Peyer's patch (tissue), 4 donors: ENCODE results near the gene PTBP1. TPM values are rescaled to one million over a fixed set of nuclear protein-coding genes. Genes with fewer than 3 reads are reported as not detected.
A peak's percentile ranks its signal among the peaks of the same experiment; 100 is the strongest.

ENCODE experiments used
- DNase-seq, 3 donors: peaks; one replicate each; pipeline ENCODE4 v3.0.0-alpha.2; 2017 to 2019
- H3K27ac ChIP-seq, 4 donors: fragments of 200-600 bp; sonication (generic); one replicate each; pipeline ENCODE4 v1.5.1; 2016 to 2019
- H3K27me3 ChIP-seq, 2 donors: fragments of 200-600 bp; sonication (generic); one replicate each; pipeline ENCODE4 v1.5.1; 2019
- H3K36me3 ChIP-seq, 3 donors: fragments of 200-600 bp; sonication (generic); one replicate each; pipeline ENCODE4 v1.5.1; 2016 to 2019
- H3K4me1 ChIP-seq, 4 donors: fragments of 200-600 bp; sonication (generic); one replicate each; pipeline ENCODE4 v1.5.1; 2016 to 2019
- H3K4me3 ChIP-seq, 4 donors: fragments of 200-600 bp; sonication (generic); 1 replicate in 3 of 4; 2 replicates in 1 of 4; pipeline ENCODE4 v1.5.1; 2016 to 2019; ENCODE audit warnings: mild to moderate bottlenecking in 1 of 4
- H3K9me3 ChIP-seq, 4 donors: fragments of 200-600 bp; sonication (generic); one replicate each; pipeline ENCODE4 v1.5.1; 2016 to 2019; ENCODE audit warnings: mild to moderate bottlenecking in 1 of 4
- POLR2A ChIP-seq, 2 donors: fragments of 450-650 bp; IDR thresholded peaks; one replicate each; pipeline ENCODE4 v1.5.1; 2017; ENCODE audit warnings: antibody characterized with exemption in 2 of 2, mild to moderate bottlenecking in 2 of 2, moderate library complexity in 2 of 2
- total RNA-seq, 4 donors: library from RNA; depleted of rRNA; stranded (reverse); fragments of >200 nt; gene quantifications; one replicate each; pipeline ENCODE4 v1.1.0, GENCODE V29; 2016
- TF ChIP-seq, protein P1 (sequence below), 6 experiments: fragments of 450-650 bp in 4 of 6; fragments of 200-600 bp in 2 of 6; sonication (generic) in 1 of 6; IDR thresholded peaks; one replicate each; pipeline ENCODE4 v1.5.1; 2017 to 2019; ENCODE audit warnings: antibody characterized with exemption in 6 of 6, mild to moderate bottlenecking in 3 of 6, moderate library complexity in 1 of 6

The PTBP1 gene
- total RNA-seq, 4 donors from 2014 or later, result 173 to 436 (median 229) TPM

DNA sequence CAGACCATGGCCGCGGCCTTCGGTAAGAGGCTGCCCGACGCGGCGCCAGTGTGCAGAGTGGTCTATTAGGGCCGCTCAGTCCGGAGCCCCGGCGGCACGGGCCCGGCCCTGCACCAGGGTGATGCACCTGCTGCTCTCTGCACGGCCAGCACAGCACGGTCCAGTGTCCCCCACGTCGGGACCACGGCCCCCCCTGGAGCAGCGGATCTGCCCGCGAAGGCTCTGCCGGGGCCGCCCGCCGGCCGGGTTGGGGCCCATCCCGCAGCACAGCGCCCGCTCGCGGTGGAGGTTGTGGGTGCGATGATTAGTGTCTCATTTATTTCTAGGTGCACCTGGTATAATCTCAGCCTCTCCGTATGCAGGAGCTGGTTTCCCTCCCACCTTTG, 7.9 kb downstream of the PTBP1 start:
- Histone ChIP-seq H3K4me1 (peaks cover 10 to 37% (median 23%) of the 10 kb centered on the region in 4 donors), H3K27ac (no peak overlapping the region), H3K4me3 (no peak overlapping the region), H3K36me3 (peaks cover 3 to 86% (median 7%) of the 10 kb centered on the region in 3 donors), H3K27me3 (no peaks in the 10 kb centered on the region), H3K9me3 (no peaks in the 10 kb centered on the region)
- DNase-seq, result no peak
- TF ChIP-seq POLR2A (IDR thresholded peaks at IDR 0.05), result no peak
- TF ChIP-seq, protein P1, sequence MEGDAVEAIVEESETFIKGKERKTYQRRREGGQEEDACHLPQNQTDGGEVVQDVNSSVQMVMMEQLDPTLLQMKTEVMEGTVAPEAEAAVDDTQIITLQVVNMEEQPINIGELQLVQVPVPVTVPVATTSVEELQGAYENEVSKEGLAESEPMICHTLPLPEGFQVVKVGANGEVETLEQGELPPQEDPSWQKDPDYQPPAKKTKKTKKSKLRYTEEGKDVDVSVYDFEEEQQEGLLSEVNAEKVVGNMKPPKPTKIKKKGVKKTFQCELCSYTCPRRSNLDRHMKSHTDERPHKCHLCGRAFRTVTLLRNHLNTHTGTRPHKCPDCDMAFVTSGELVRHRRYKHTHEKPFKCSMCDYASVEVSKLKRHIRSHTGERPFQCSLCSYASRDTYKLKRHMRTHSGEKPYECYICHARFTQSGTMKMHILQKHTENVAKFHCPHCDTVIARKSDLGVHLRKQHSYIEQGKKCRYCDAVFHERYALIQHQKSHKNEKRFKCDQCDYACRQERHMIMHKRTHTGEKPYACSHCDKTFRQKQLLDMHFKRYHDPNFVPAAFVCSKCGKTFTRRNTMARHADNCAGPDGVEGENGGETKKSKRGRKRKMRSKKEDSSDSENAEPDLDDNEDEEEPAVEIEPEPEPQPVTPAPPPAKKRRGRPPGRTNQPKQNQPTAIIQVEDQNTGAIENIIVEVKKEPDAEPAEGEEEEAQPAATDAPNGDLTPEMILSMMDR (IDR thresholded peaks at IDR 0.05), result peak in 1 of 6 experiments; percentile 29

DNA sequence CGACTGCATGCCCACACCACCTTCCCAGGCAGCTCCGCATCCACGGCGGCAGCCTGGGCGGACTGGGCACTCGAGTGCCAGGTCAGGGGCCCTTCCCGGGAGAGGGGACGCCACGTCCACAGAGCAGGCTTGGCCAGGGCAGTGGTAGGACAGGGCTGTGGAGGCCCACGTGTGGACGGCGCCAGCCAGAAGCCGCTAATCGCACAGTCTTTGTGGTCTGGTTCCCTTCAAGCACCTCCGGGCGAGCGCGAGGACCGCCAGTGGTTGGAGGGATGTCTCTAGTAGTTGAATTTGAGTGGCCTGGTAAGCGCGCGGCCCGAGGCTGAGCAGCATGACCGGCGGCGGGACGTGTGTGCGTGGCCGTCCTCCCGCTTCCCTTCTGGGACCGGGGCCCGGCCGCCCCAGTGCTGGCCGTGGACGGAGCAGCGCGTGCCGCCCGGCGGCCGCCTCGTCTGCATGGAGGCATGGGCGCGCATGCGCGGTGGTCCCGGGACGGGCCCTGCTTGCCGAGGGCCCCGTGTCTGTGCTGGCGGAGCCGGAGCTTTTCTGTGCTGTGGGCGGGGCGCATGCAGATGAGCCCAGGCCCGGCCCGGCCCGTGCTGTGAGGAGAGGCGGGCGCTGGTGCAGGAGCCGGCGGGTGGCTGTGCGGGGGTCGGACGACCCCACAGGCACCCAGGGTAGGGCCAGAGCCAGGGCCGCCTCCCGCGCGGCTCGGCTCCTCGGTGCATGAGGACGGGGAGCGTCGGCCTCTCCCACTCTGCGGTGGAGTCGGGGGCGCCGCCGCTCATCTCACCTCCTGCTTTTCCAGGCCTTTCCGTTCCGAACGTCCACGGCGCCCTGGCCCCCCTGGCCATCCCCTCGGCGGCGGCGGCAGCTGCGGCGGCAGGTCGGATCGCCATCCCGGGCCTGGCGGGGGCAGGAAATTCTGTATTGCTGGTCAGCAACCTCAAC, 8.6 kb downstream of the PTBP1 start:
- Histone ChIP-seq H3K4me3 (no peak overlapping the region), H3K4me1 (peaks cover 5 to 30% (median 17%) of the 10 kb centered on the region in 4 donors), H3K36me3 (peaks cover 3 to 93% (median 7%) of the 10 kb centered on the region in 3 donors), H3K27me3 (no peaks in the 10 kb centered on the region), H3K9me3 (no peaks in the 10 kb centered on the region), H3K27ac (no peak overlapping the region)
- DNase-seq, result peak in 1 of 3 donors; percentile 33
- TF ChIP-seq POLR2A (IDR thresholded peaks at IDR 0.05), result no peak
- TF ChIP-seq, protein P1 (IDR thresholded peaks at IDR 0.05), result no peak

DNA sequence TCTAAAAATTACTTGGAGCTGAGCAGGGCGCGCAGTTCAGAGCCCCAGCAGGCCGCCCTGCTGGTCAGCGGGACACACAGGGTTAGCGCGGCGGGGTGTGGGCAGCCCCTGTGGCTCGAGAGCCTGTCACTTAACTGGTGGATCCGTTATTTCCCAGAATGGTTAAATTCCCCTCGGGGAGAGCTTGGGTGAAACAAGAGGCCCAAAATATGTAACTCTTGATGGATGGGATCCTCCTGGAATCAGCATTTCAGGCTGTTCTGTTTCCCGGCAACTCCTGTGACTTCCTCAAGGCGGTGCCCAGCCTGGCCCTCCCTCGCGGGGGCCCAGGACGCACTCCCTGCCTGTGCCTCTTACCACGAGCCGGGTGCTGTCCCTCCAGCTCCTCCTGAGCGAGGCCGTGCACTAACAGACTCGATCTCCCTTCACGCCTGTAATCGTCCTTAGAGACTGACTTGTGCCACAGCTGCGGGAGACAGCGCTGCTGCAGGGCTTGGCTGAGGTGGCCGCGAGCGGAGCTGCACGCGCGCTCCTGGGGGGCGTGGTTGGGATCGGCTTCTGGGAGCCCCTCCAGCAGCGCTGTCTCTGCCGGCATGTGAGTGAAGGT, 9.7 kb downstream of the PTBP1 start:
- DNase-seq, result no peak
- H3K36me3 ChIP-seq, result peaks cover 3 to 94% (median 7%) of the 10 kb centered on the region in 3 donors
- TF ChIP-seq POLR2A (IDR thresholded peaks at IDR 0.05), result no peak
- TF ChIP-seq, protein P1 (IDR thresholded peaks at IDR 0.05), result no peak

DNA sequence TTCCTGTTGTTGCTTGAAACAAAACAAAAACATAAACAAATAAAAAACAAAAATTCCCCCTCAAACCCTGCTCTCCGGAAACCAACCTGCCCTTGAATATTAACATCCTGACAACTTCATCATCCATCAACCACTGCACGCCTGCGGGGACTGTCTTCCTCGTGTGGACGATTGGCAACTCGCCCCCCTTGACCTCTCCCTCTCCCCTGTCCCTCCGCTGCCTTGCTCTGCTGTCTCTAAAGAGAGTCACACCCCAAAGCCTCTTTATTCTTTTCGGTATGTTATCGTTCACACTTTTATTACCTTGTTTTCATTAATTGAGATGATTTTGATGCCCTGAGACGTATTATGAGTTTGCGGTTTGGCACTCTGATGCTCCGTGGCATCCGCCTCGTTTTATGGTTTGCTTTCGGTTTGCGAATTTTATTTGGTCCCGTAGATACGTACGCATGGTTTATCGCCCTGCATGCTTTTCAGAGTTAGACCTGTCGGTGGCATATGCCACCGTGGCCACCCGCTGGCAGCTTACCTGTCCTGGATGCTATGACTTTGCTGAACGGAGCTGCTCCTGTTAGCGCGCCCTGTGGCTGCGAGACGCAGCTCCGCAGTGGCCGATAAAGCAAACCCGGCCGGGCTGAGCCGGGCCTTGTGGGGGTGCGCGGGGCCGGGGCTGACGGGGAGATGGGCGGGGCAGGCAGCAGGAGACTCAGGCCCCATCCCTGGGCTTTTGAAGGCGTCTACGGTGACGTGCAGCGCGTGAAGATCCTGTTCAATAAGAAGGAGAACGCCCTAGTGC, 10.6 kb downstream of the PTBP1 start:
- no peak overlapping the region for H3K27ac ChIP-seq
- H3K4me3 ChIP-seq, result no peak overlapping the region
- H3K27me3 ChIP-seq, result no peaks in the 10 kb centered on the region
- no peak for TF ChIP-seq POLR2A (IDR thresholded peaks at IDR 0.05)
- TF ChIP-seq, protein P1 (IDR thresholded peaks at IDR 0.05), result no peak
- no peaks in the 10 kb centered on the region for H3K9me3 ChIP-seq
- no peak for DNase-seq
- H3K36me3 ChIP-seq, result peaks cover 3 to 94% (median 7%) of the 10 kb centered on the region in 3 donors
- H3K4me1 ChIP-seq, result peaks cover 0 to 11% (median under 1%) of the 10 kb centered on the region in 4 donors

More for the DNA sequence above, 9.7 kb downstream of the PTBP1 start:
- H3K4me3 ChIP-seq, result no peak overlapping the region
- no peaks in the 10 kb centered on the region for H3K9me3 ChIP-seq
- no peaks in the 10 kb centered on the region for H3K27me3 ChIP-seq
- H3K4me1 ChIP-seq, result peaks cover 0 to 20% (median 6%) of the 10 kb centered on the region in 4 donors
- no peak overlapping the region for H3K27ac ChIP-seq

DNA sequence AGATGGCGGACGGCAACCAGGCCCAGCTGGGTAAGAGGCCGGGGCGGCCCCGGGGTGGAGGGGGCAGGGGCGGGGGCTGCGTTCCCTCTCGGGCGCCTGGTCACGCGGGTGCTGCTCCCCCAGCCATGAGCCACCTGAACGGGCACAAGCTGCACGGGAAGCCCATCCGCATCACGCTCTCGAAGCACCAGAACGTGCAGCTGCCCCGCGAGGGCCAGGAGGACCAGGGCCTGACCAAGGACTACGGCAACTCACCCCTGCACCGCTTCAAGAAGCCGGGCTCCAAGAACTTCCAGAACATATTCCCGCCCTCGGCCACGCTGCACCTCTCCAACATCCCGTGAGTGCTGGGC, 11.1 kb downstream of the PTBP1 start:
- H3K4me3 ChIP-seq, result no peak overlapping the region
- TF ChIP-seq POLR2A (IDR thresholded peaks at IDR 0.05), result no peak
- TF ChIP-seq, protein P1 (IDR thresholded peaks at IDR 0.05), result no peak
- peaks cover 0 to 5% (median 0%) of the 10 kb centered on the region in 4 donors for H3K4me1 ChIP-seq
- H3K9me3 ChIP-seq, result no peaks in the 10 kb centered on the region
- peaks cover 3 to 94% (median 7%) of the 10 kb centered on the region in 3 donors for H3K36me3 ChIP-seq
- H3K27ac ChIP-seq, result no peak overlapping the region
- no peaks in the 10 kb centered on the region for H3K27me3 ChIP-seq
- no peak for DNase-seq
